Measurements from ENCODE around the gene OR2T11.
"Not testable (repeated sequence)": the region's sequence is repeated elsewhere in the genome, so short reads cannot be mapped to it uniquely, and the experiment has no call there.

- TF ChIP-seq CTCF, POLR2A (IDR thresholded peaks at IDR 0.05): not testable (repeated sequence)
Observed at GRCh38 chr1:248656797-248657196, 21.9 kb upstream of the OR2T11 start.

Data from suprapubic skin (tissue), 3 donors.